Placental epithelial cell (primary cell): ENCODE measurements around the gene TAF11L5. TPM values are rescaled to one million over a fixed set of nuclear protein-coding genes. Genes with fewer than 3 reads are reported as not detected.

ENCODE experiments used
- small RNA-seq: library from RNA; depleted of rRNA; stranded (forward); fragments of <200 nt; gene quantifications from one replicate; pipeline ENCODE3, GENCODE V24; 2012
- total RNA-seq: library from RNA; depleted of rRNA; stranded (reverse); fragments of >200 nt; gene quantifications from 2 replicates; pipeline ENCODE4 v1.2.3, GENCODE V29; 2012

The TAF11L5 gene
- total RNA-seq = 0.39 TPM in 1 of 2 replicates, not detected in the other

DNA sequence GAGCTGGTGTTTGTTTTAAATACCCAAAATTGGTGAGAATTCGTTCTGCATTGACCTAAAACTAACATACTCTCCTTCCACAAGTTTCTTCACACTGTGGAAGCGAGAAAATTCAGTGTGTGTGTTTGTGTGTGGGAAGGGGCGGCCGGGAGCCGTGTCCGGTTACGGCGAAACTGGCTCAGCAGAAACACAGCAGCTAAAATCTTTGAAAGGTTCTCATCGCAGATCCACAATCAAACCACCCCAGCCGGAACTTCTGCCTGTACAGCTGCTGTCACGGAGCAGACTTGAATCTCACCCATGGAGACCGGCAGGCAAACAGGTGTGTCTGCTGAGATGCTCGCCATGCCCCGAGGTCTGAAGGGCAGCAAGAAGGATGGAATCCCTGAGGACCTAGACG is at the start of gene TAF11L5:
TSS of gene TAF11L5 (plus strand) at position 301 of the 400 bp plus-strand sequence.

DNA sequence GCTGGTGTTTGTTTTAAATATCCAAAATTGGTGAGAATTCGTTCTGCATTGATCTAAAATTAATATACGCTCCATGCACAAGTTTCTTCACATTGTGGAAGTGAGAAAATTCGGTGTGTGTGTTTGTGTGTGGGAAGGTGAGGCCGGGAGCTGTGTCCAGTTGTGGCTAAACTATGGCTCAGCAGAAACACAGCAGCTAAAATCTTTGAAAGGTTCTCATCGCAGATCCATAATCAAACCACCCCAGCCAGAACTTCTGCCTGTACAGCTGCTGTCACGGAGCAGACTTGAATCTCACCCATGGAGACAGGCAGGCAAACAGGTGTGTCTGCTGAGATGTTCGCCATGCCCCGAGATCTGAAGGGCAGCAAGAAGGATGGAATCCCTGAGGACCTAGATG is 27.1 kb upstream of the TAF11L5 start, which contains the start of gene TAF11L2:
TSS of gene TAF11L2 (plus strand) at position 301 of the 400 bp plus-strand sequence.

DNA sequence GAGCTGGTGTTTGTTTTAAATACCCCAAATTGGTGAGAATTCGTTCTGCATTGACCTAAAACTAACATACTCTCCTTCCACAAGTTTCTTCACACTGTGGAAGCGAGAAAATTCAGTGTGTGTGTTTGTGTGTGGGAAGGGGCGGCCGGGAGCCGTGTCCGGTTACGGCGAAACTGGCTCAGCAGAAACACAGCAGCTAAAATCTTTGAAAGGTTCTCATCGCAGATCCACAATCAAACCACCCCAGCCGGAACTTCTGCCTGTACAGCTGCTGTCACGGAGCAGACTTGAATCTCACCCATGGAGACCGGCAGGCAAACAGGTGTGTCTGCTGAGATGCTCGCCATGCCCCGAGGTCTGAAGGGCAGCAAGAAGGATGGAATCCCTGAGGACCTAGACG is 7.0 kb upstream of the TAF11L5 start, which contains the start of gene TAF11L3:
TSS of gene TAF11L3 (plus strand) at position 301 of the 400 bp plus-strand sequence.

DNA sequence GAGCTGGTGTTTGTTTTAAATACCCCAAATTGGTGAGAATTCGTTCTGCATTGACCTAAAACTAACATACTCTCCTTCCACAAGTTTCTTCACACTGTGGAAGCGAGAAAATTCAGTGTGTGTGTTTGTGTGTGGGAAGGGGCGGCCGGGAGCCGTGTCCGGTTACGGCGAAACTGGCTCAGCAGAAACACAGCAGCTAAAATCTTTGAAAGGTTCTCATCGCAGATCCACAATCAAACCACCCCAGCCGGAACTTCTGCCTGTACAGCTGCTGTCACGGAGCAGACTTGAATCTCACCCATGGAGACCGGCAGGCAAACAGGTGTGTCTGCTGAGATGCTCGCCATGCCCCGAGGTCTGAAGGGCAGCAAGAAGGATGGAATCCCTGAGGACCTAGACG is 3.5 kb upstream of the TAF11L5 start, which contains the start of gene TAF11L4:
TSS of gene TAF11L4 (plus strand) at position 301 of the 400 bp plus-strand sequence.

GRCh38 chr5:17528369-17528768 is 3.3 kb downstream of the TAF11L5 start, which contains the start of gene TAF11L6:
TAF11L6 (plus strand) TSS chr5:17528669.

Small RNA genes within 50 kb of the gene (small RNA-seq; reads per million reads assigned to genes)
- gene AC106774.3 = not detected

Other genes with a start within 250 kb of the TAF11L5 start
- not detected in 2 replicates for gene TAF11L2, start 27.0 kb upstream of the TAF11L5 start, total RNA-seq
- gene TAF11L3, start 6.9 kb upstream of the TAF11L5 start, total RNA-seq = not detected in 2 replicates
- not detected in 2 replicates for gene TAF11L4, start 3.4 kb upstream of the TAF11L5 start, total RNA-seq
- gene TAF11L6, start 3.4 kb downstream of the TAF11L5 start, total RNA-seq = not detected in 2 replicates
- gene TAF11L7, start 60.5 kb downstream of the TAF11L5 start, total RNA-seq = 0.39 TPM in 1 of 2 replicates, not detected in the other
- gene TAF11L8, start 65.7 kb downstream of the TAF11L5 start, total RNA-seq = not detected in 2 replicates
- 0.39 TPM in 1 of 2 replicates, not detected in the other for gene TAF11L9, start 69.2 kb downstream of the TAF11L5 start, total RNA-seq
- gene TAF11L10, start 72.6 kb downstream of the TAF11L5 start, total RNA-seq = 0.39 TPM in 1 of 2 replicates, not detected in the other
- not detected in 2 replicates for gene TAF11L11, start 78.9 kb downstream of the TAF11L5 start, total RNA-seq
- gene TAF11L12, start 85.2 kb downstream of the TAF11L5 start, total RNA-seq = not detected in 2 replicates
- gene TAF11L13, start 106.9 kb downstream of the TAF11L5 start, total RNA-seq = not detected in 2 replicates
- gene TAF11L14, start 109.2 kb downstream of the TAF11L5 start, total RNA-seq = not detected in 2 replicates